ENCODE results near the gene HLCS.

GRCh38 chr21:36934864-36935420 is 31.5 kb downstream of the HLCS start:
- no peak for TF ChIP-seq CTCF (IDR thresholded peaks at IDR 0.05)
- TF ChIP-seq POLR2A (IDR thresholded peaks at IDR 0.05), result no peak
- no peak for TF ChIP-seq EP300 (IDR thresholded peaks at IDR 0.05)
